Psoas muscle (tissue), 8 donors: ENCODE data around the gene ZNF598. TPM values are rescaled to one million over a fixed set of nuclear protein-coding genes. Genes with fewer than 3 reads are reported as not detected.
"Not testable (repeated sequence)": the region's sequence is repeated elsewhere in the genome, so short reads cannot be mapped to it uniquely, and the experiment has no call there.

Source experiments
- ATAC-seq, 4 donors: fragments of 200-7000 bp; cut with Tn5 transposase; one replicate each; pipeline ENCODE4 v1.9.1; 2020; ENCODE audit warnings: moderate library complexity in 3 of 4, mild to moderate bottlenecking in 2 of 4
- DNase-seq, 2 donors: peaks; one replicate each; pipeline ENCODE4 v3.0.0-alpha.2; 2020
- H3K27ac ChIP-seq: fragments of 200-600 bp; one replicate; pipeline ENCODE4 v1.8.0; 2022
- H3K27me3 ChIP-seq, 3 donors: fragments of 200-600 bp in 1 of 3; one replicate each; pipeline versions ENCODE4 v1.6.1 to v1.8.0; 2013 to 2022; ENCODE audit warnings: low read length in 2 of 3, mild to moderate bottlenecking in 2 of 3, moderate library complexity in 1 of 3; ENCODE audit not compliant: insufficient read depth in 3 of 3
- H3K36me3 ChIP-seq, 2 donors: fragments of 200-600 bp in 1 of 2; one replicate each; pipeline versions ENCODE4 v1.6.1 to v1.8.0; 2013 to 2022; ENCODE audit warnings: low read depth in 1 of 2, mild to moderate bottlenecking in 1 of 2, moderate library complexity in 1 of 2; ENCODE audit not compliant: insufficient read depth in 1 of 2
- H3K4me1 ChIP-seq: fragments of 200-600 bp; one replicate; pipeline ENCODE4 v1.8.0; 2022
- H3K4me3 ChIP-seq: fragments of 200-600 bp; one replicate; pipeline ENCODE4 v1.8.0; 2022; ENCODE audit warnings: mild to moderate bottlenecking
- H3K9me3 ChIP-seq: fragments of 200-600 bp; one replicate; pipeline ENCODE4 v1.8.0; 2022
- CTCF ChIP-seq: fragments of 200-600 bp; IDR thresholded peaks from one replicate; pipeline ENCODE4 v1.8.0; 2022; ENCODE audit warnings: antibody characterized with exemption
- WGBS, 3 donors: extraction: QIAGEN DNeasy Blood & Tissue Kit; methylation state at CpG; one replicate each; pipeline versions ENCODE4 v1.1.6 to v1.1.7; 2013; 5-methylcytosine and 5-hydroxymethylcytosine counted together
- intact Hi-C, 2 donors: fragments of 100-400 bp; cut with DNase I; formaldehyde crosslinking; loops; one replicate each; pipeline versions ENCODE4 v1.11.0 to v1.14.2; 2022
- polyA plus RNA-seq, 3 donors: library from polyadenylated mRNA; stranded (reverse); fragments of 200-250 nt; gene quantifications; one replicate each; pipeline ENCODE4 v1.2.3, GENCODE V29; 2013
- total RNA-seq, 4 donors: library from RNA; stranded (reverse); fragmentation: NEBNext Ultra II Directional in 2 of 4; extraction: Animal tissue kit (Norgen Biotek cat#: 25700) in 2 of 4; gene quantifications; one replicate each; pipeline versions ENCODE4 v1.2.1 to v1.2.4, GENCODE V29; 2021 to 2023
- donor health status: healthy with polysubstance abuse.
- donor health status: DM: no; HTN: no; CAD: no; lungs with moderate emphysema.
- donor health status: Bipolar disorder and iron deficiency.
- donor health status: healthy.
- donor health status: DM: yes; HTN: yes; CAD: no.
- donor health status: DM: no; HTN: no; CAD: no.
- donor health status: DM: no; HTN: no; CAD: no.
- donor health status: DM: yes; HTN: yes; CAD: no.

ZNF598 gene
- total and polyA plus RNA-seq, 7 donors, result 27.4 to 58.8 (median 46.0) TPM

GRCh38 chr16:1961651-1962067, 48.0 kb downstream of the ZNF598 start:
- intact Hi-C loops, result no loop called here
- H3K9me3 ChIP-seq, result no peaks in the 10 kb centered on the region
- H3K27me3 ChIP-seq, result no peaks in the 10 kb centered on the region
- no peak for TF ChIP-seq CTCF
- H3K27ac ChIP-seq, result no peak overlapping the region
- 47 to 64% (median 52%) methylated on average over 6 of the region's 6 CpGs for WGBS, 3 donors
- ATAC-seq, result no peak
- DNase-seq, result no peak
- no peak overlapping the region for H3K4me3 ChIP-seq
- peaks cover 34% of the 10 kb centered on the region for H3K4me1 ChIP-seq
- peaks cover 0 to 32% of the 10 kb centered on the region in 2 donors for H3K36me3 ChIP-seq

GRCh38 chr16:1960665-1961630, 48.7 kb downstream of the ZNF598 start:
- 40 to 49% (median 41%) methylated on average over 20 of the region's 20 CpGs for WGBS, 3 donors
- no peak for DNase-seq
- H3K4me3 ChIP-seq, result peak overlapping the region; percentile 92
- no peak for ATAC-seq
- H3K27me3 ChIP-seq, result no peaks in the 10 kb centered on the region
- peaks cover 31% of the 10 kb centered on the region for H3K4me1 ChIP-seq
- no peaks in the 10 kb centered on the region for H3K9me3 ChIP-seq
- intact Hi-C loops, result no loop called here
- peak overlapping the region; percentile 87 for H3K27ac ChIP-seq
- peaks cover 0 to 32% of the 10 kb centered on the region in 2 donors for H3K36me3 ChIP-seq
- TF ChIP-seq CTCF, result no peak

GRCh38 chr16:1959269-1960039, 50.2 kb downstream of the ZNF598 start, which contains the start of gene NDUFB10:
Gene NDUFB10 (plus strand): TSS chr16:1959538. CDS start chr16:1959625, 87 bp downstream.
- Histone ChIP-seq H3K27ac (peak within 1 kb of the TSS; percentile 87), H3K9me3 (no peaks in the 10 kb centered on the region), H3K4me3 (peak within 1 kb of the TSS; percentile 92), H3K27me3 (no peaks in the 10 kb centered on the region), H3K36me3 (peaks cover 0 to 32% of the 10 kb centered on the region in 2 donors), H3K4me1 (peaks cover 27% of the 10 kb centered on the region)
- WGBS, 3 donors, result 1% methylated on average over 70 to 79 of the region's 79 CpGs
- peak; percentile 85 to 89 (median 87) for ATAC-seq
- intact Hi-C loops, result no loop called here
- peak; percentile 94 to 97 for DNase-seq
- TF ChIP-seq CTCF, result peak; percentile 71

- no peaks in the 10 kb centered on the region for H3K9me3 ChIP-seq
- ATAC-seq, result peak in 3 of 4 donors; percentile 2
- peaks cover 25% of the 10 kb centered on the region for H3K4me1 ChIP-seq
- H3K27me3 ChIP-seq, result no peaks in the 10 kb centered on the region
- intact Hi-C loops, result loop anchor here in 1 of 2 donors (1.0 kb wide), 1 partner anchor 14 kb away; the partner anchor contains the start of gene TBL3
- peak overlapping the region; percentile 92 for H3K4me3 ChIP-seq
- H3K27ac ChIP-seq, result peak overlapping the region; percentile 87
- DNase-seq, result no peak
- 30 to 42% (median 30%) methylated on average over 13 to 14 of the region's 14 CpGs for WGBS, 3 donors
- TF ChIP-seq CTCF, result no peak
- H3K36me3 ChIP-seq, result peaks cover 0 to 30% of the 10 kb centered on the region in 2 donors
These were observed 50.8 kb downstream of the ZNF598 start for GRCh38 chr16:1958715-1959268.

- WGBS, 3 donors, result 78 to 80% (median 79%) methylated on average over 27 to 30 of the region's 30 CpGs
- not testable (repeated sequence) for H3K27ac ChIP-seq, H3K4me3 ChIP-seq, H3K9me3 ChIP-seq, ATAC-seq, DNase-seq, H3K27me3 ChIP-seq
- Histone ChIP-seq H3K4me1 (peaks cover 19% of the 10 kb centered on the region), H3K36me3 (peaks cover 0 to 24% of the 10 kb centered on the region in 2 donors)
- intact Hi-C loops, result loop anchor here in 1 of 2 donors (1.0 kb wide), 1 partner anchor 14 kb away; the partner anchor contains the start of gene TBL3
These were observed 51.5 kb downstream of the ZNF598 start for GRCh38 chr16:1958143-1958491.

GRCh38 chr16:1957434-1958142, 52.0 kb downstream of the ZNF598 start:
- H3K9me3 ChIP-seq, ATAC-seq, H3K27me3 ChIP-seq, DNase-seq, H3K27ac ChIP-seq, H3K4me3 ChIP-seq: not testable (repeated sequence)
- WGBS, 3 donors, result 88 to 92% (median 90%) methylated on average over 20 to 22 of the region's 22 CpGs
- H3K4me1 ChIP-seq, result peaks cover 19% of the 10 kb centered on the region
- intact Hi-C loops, result loop anchor here in 1 of 2 donors (1.0 kb wide), 1 partner anchor 15 kb away; the partner anchor contains the start of gene TBL3
- H3K36me3 ChIP-seq, result peaks cover 0 to 18% of the 10 kb centered on the region in 2 donors
